ENCODE measurements around the gene PDE7B.

PDE7B gene

DNA sequence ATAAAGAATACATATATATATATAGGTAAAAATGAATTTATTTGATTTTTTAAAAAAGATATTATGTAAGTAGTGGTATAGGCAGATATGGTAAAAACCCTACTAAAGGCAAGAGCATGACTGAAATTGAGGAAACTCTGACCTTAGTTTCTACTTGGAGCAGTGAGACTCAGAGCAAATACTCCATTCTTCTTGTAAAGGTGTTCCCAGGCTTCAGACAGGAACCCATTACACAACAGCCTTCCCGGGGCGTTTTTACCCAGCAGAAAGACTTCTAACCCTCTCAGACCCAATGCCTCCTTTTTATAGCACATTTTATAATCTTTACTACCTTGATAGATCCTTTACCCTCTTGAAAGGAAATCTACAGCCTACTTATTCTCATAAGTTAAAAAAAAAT, 274.1 kb downstream of the PDE7B start:
- H3K4me3 ChIP-seq (ENCODE audit: low read depth, low read length), result no peak overlapping the region
- H3K27me3 ChIP-seq (replicated peaks), result no peaks in the 10 kb centered on the region
- TF ChIP-seq, protein P1, sequence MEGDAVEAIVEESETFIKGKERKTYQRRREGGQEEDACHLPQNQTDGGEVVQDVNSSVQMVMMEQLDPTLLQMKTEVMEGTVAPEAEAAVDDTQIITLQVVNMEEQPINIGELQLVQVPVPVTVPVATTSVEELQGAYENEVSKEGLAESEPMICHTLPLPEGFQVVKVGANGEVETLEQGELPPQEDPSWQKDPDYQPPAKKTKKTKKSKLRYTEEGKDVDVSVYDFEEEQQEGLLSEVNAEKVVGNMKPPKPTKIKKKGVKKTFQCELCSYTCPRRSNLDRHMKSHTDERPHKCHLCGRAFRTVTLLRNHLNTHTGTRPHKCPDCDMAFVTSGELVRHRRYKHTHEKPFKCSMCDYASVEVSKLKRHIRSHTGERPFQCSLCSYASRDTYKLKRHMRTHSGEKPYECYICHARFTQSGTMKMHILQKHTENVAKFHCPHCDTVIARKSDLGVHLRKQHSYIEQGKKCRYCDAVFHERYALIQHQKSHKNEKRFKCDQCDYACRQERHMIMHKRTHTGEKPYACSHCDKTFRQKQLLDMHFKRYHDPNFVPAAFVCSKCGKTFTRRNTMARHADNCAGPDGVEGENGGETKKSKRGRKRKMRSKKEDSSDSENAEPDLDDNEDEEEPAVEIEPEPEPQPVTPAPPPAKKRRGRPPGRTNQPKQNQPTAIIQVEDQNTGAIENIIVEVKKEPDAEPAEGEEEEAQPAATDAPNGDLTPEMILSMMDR (IDR thresholded peaks at IDR 0.05; ENCODE audit: low read depth, low read length, missing control alignments), result no peak
- DNase-seq, result no peak
- H3K27ac ChIP-seq, result no peak overlapping the region
- in situ Hi-C loops (cut with HindIII; ENCODE audit: low pct_ligation_motif_present, low sequenced_read_pairs), result no loop called here
- H3K36me3 ChIP-seq (replicated peaks), result no peaks in the 10 kb centered on the region

GRCh38 chr6:136127873-136128272, 276.4 kb downstream of the PDE7B start:
- in situ Hi-C loops (cut with HindIII; ENCODE audit: low pct_ligation_motif_present, low sequenced_read_pairs), result no loop called here
- TF ChIP-seq, protein P1 (IDR thresholded peaks at IDR 0.05; ENCODE audit: low read depth, low read length, missing control alignments), result no peak

DNA sequence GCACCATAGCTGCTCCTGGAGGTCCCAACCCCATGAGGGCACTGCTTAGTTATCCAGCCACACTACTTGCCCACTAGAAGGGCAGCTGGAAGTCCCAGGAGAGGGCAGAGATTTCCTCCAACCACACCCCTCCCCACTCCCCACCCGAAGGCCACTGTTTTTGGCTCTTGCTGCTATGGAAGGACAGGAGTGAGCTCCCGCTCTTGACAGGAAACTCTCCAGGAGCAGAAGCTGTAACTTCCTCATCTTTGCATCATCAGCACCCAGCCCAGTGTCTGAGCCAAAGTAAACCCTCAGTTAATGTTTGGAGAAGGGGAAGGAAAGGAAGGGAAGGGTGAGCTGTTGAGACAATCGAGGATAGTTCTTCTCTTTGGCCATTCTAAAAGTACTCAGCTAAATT, 277.9 kb downstream of the PDE7B start:
- Histone ChIP-seq H3K27me3 (replicated peaks) (no peaks in the 10 kb centered on the region), H3K36me3 (replicated peaks) (no peaks in the 10 kb centered on the region), H3K27ac (no peak overlapping the region), H3K4me3 (ENCODE audit: low read depth, low read length) (no peak overlapping the region)
- DNase-seq, result no peak
- TF ChIP-seq, protein P1 (IDR thresholded peaks at IDR 0.05; ENCODE audit: low read depth, low read length, missing control alignments), result no peak
- in situ Hi-C loops (cut with HindIII; ENCODE audit: low pct_ligation_motif_present, low sequenced_read_pairs), result no loop called here

More at GRCh38 chr6:136127873-136128272, 276.4 kb downstream of the PDE7B start:
- no peak overlapping the region for H3K27ac ChIP-seq
- H3K27me3 ChIP-seq (replicated peaks), result no peaks in the 10 kb centered on the region
- H3K36me3 ChIP-seq (replicated peaks), result no peaks in the 10 kb centered on the region
- no peak for DNase-seq
- H3K4me3 ChIP-seq (ENCODE audit: low read depth, low read length), result no peak overlapping the region

DNA sequence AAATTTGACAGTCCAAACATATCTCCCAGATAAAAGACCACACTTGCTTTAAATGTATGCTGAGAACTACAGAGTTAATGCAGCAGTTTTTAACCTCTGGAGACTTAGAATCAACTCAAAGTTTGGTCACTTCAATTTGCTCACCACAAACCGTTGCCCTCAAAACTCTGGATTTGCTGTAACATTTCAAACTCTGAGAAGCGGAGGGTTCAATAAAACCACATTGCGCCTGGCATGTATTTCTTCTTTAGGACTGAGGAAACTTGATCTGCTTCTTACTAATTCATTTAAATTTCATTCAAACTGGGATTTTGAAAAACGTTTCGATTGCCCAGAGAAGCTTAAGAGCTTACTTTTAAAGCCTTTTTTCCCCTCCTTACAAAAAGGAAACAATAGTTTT, 282.8 kb downstream of the PDE7B start:
- in situ Hi-C loops (cut with HindIII; ENCODE audit: low pct_ligation_motif_present, low sequenced_read_pairs), result no loop called here
- no peak for DNase-seq
- TF ChIP-seq, protein P1 (IDR thresholded peaks at IDR 0.05; ENCODE audit: low read depth, low read length, missing control alignments), result no peak
- Histone ChIP-seq H3K4me3 (ENCODE audit: low read depth, low read length) (no peak overlapping the region), H3K27me3 (replicated peaks) (no peaks in the 10 kb centered on the region), H3K27ac (no peak overlapping the region), H3K36me3 (replicated peaks) (no peaks in the 10 kb centered on the region)

GRCh38 chr6:136134751-136135150, 283.2 kb downstream of the PDE7B start:
- Histone ChIP-seq H3K27ac (no peak overlapping the region), H3K36me3 (replicated peaks) (no peaks in the 10 kb centered on the region), H3K4me3 (ENCODE audit: low read depth, low read length) (no peak overlapping the region), H3K27me3 (replicated peaks) (no peaks in the 10 kb centered on the region)
- no peak for DNase-seq
- in situ Hi-C loops (cut with HindIII; ENCODE audit: low pct_ligation_motif_present, low sequenced_read_pairs), result no loop called here
- TF ChIP-seq, protein P1 (IDR thresholded peaks at IDR 0.05; ENCODE audit: low read depth, low read length, missing control alignments), result no peak

GRCh38 chr6:136136274-136136673, 284.8 kb downstream of the PDE7B start:
- in situ Hi-C loops (cut with HindIII; ENCODE audit: low pct_ligation_motif_present, low sequenced_read_pairs), result no loop called here
- Histone ChIP-seq H3K27ac (no peak overlapping the region), H3K4me3 (ENCODE audit: low read depth, low read length) (no peak overlapping the region), H3K36me3 (replicated peaks) (no peaks in the 10 kb centered on the region), H3K27me3 (replicated peaks) (no peaks in the 10 kb centered on the region)
- TF ChIP-seq, protein P1 (IDR thresholded peaks at IDR 0.05; ENCODE audit: low read depth, low read length, missing control alignments), result no peak
- DNase-seq, result no peak

All from brain microvascular endothelial cell (primary cell).